ENCODE data around the gene TEX36.

DNA sequence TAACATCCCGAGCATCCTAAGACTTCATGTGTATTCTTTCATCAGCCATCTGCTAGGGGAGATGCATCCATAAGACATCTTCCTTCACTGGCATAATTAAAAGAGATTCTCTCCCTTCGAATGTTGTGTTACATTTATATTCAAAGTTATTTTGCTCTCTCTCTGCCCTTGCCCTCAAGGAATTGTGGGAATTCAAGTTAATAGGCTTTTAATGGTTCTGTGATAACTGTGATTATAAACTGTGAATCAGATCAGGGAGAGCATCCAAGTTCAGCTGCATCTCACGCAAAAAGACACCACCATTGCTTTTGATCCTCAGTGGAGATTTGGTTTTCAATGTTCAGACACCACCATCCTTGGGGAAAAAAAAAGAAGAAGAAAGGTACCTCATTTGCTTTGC is 9.2 kb upstream of the TEX36 start:
- TF ChIP-seq EP300 (IDR thresholded peaks at IDR 0.05; ENCODE audit: borderline replicate concordance) (no peak), TEAD4 (IDR thresholded peaks at IDR 0.05) (no peak), REST (IDR thresholded peaks at IDR 0.05; ENCODE audit: low read depth) (no peak), TCF12 (IDR thresholded peaks at IDR 0.05; ENCODE audit: low read depth) (no peak), CEBPB (IDR thresholded peaks at IDR 0.05) (no peak), YY1 (IDR thresholded peaks at IDR 0.05; ENCODE audit: low read depth) (no peak), EGR1 (IDR thresholded peaks at IDR 0.05) (no peak), NFIC (IDR thresholded peaks at IDR 0.05) (no peak), RAD21 (IDR thresholded peaks at IDR 0.05; ENCODE audit: low read depth) (no peak), ZBTB7A (IDR thresholded peaks at IDR 0.05; ENCODE audit: low read depth) (no peak), FOXM1 (IDR thresholded peaks at IDR 0.05; ENCODE audit: borderline replicate concordance, low read depth) (no peak)
- TF ChIP-seq, protein P1, sequence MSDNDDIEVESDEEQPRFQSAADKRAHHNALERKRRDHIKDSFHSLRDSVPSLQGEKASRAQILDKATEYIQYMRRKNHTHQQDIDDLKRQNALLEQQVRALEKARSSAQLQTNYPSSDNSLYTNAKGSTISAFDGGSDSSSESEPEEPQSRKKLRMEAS (IDR thresholded peaks at IDR 0.05), result no peak
- TF ChIP-seq, protein P2, sequence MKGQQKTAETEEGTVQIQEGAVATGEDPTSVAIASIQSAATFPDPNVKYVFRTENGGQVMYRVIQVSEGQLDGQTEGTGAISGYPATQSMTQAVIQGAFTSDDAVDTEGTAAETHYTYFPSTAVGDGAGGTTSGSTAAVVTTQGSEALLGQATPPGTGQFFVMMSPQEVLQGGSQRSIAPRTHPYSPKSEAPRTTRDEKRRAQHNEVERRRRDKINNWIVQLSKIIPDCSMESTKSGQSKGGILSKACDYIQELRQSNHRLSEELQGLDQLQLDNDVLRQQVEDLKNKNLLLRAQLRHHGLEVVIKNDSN (IDR thresholded peaks at IDR 0.05), result no peak
